ENCODE data around the gene PRPS1L1.

GRCh38 chr7:17996040-17996439 is 31.6 kb downstream of the PRPS1L1 start:
- TF ChIP-seq CTCF (conservative IDR thresholded peaks at IDR 0.05; ENCODE audit: low read depth, low read length) = no peak
- TF ChIP-seq EZH2phosphoT487 (IDR thresholded peaks at IDR 0.05; ENCODE audit: borderline replicate concordance, low read length) = no peak

Measured in PC-3 (cell line).